Measurements from ENCODE around the gene SPRED2.

The SPRED2 gene

GRCh38 chr2:65413106-65413505 lies 19.3 kb downstream of the SPRED2 start:
- no peak for DNase-seq

GRCh38 chr2:65411056-65411795 lies 21.2 kb downstream of the SPRED2 start:
- DNase-seq, result no peak

- no peak for DNase-seq
These were observed 23.4 kb downstream of the SPRED2 start for GRCh38 chr2:65409045-65409444.

- DNase-seq, result no peak
These were observed 25.2 kb downstream of the SPRED2 start for GRCh38 chr2:65407240-65407639.

GRCh38 chr2:65404988-65405697 lies 27.3 kb downstream of the SPRED2 start:
- DNase-seq, result no peak

GRCh38 chr2:65403529-65403915 lies 28.9 kb downstream of the SPRED2 start:
- DNase-seq, result no peak

- DNase-seq, result no peak
These were observed 29.4 kb downstream of the SPRED2 start for GRCh38 chr2:65402780-65403528.

- DNase-seq, result no peak
These were observed 30.1 kb downstream of the SPRED2 start for GRCh38 chr2:65402323-65402722.

- DNase-seq, result peak; percentile 53
These were observed 35.3 kb downstream of the SPRED2 start for GRCh38 chr2:65397122-65397521.

GRCh38 chr2:65396348-65397026 lies 35.9 kb downstream of the SPRED2 start:
- no peak for DNase-seq

GRCh38 chr2:65395621-65396347 lies 36.6 kb downstream of the SPRED2 start:
- DNase-seq, result no peak

- DNase-seq, result no peak
These were observed 38.5 kb downstream of the SPRED2 start for GRCh38 chr2:65393743-65394422.

- DNase-seq, result no peak
These were observed 39.4 kb downstream of the SPRED2 start for GRCh38 chr2:65393046-65393445.

- no peak for DNase-seq
These were observed 39.8 kb downstream of the SPRED2 start for GRCh38 chr2:65392609-65393008.

GRCh38 chr2:65390134-65390533 lies 42.3 kb downstream of the SPRED2 start:
- peak; percentile 30 for DNase-seq

GRCh38 chr2:65389476-65389875 lies 42.9 kb downstream of the SPRED2 start:
- no peak for DNase-seq

- DNase-seq, result no peak
These were observed 43.6 kb downstream of the SPRED2 start for GRCh38 chr2:65388596-65389390.

- no peak for DNase-seq
These were observed 44.3 kb downstream of the SPRED2 start for GRCh38 chr2:65388051-65388531.

GRCh38 chr2:65386989-65387388 lies 45.4 kb downstream of the SPRED2 start:
- DNase-seq, result no peak

GRCh38 chr2:65386344-65386743 lies 46.1 kb downstream of the SPRED2 start:
- DNase-seq, result no peak

Measured in activated CD4-positive, alpha-beta T cell treated with anti-CD3 and anti-CD28 coated beads, Interleukin-2, amount 50 U/mL, for 16 hours (primary cell).